ENCODE data around the gene SOX21. TPM values are rescaled to one million over a fixed set of nuclear protein-coding genes. Genes with fewer than 3 reads are reported as not detected.

SOX21 gene
- total and polyA plus RNA-seq, 2 of the 8 experiments (the other 6 are each of a cell fraction or from before 2014, with no cell fraction given) = 3.9 TPM

DNA sequence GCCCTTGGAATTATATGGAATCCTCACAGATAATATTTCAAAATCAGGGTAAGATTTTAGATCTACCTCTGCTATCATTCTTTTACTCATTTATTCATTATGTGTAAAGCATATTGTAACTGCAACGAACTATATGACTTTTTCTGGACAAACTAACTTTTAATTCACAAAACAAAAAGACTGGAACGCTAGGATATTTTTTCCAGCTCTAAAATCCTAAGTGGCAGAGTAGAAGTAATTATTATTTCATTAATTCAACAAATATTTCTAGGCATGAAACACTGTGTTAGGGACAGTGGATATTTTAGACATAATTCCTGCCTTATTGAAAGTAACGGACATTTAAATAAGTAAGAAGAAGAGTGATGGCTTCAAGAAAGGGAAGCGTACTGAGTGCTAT, 26.9 kb upstream of the SOX21 start:
- Histone ChIP-seq H3K79me2 (ENCODE audit: control insufficient read depth in 1 of 2, insufficient read depth in 2 of 2, low read length in 2 of 2) (no peaks in the 10 kb centered on the region), H3K36me3 (ENCODE audit: control insufficient read depth in 2 of 4, insufficient read depth in 4 of 4, low read length in 3 of 4) (no peaks in the 10 kb centered on the region), H2BK120ac (replicated peaks; ENCODE audit: low read depth, low read length) (no peak overlapping the region), H3K56ac (replicated peaks; ENCODE audit: insufficient read length, low read depth, low read length) (no peak overlapping the region), H3K23me2 (ENCODE audit: low read depth, low read length) (no peaks in the 10 kb centered on the region), H2BK12ac (ENCODE audit: low read depth, low read length) (no peak overlapping the region), H2BK5ac (ENCODE audit: low read depth, low read length) (no peak overlapping the region), H4K5ac (ENCODE audit: insufficient read length, low read depth, low read length) (no peak overlapping the region), H2AFZ (ENCODE audit: low read length) (no peak overlapping the region), H3K27me3 (replicated peaks in 1 of 4; ENCODE audit: control insufficient read depth in 3 of 4, extremely low read depth in 1 of 4, insufficient read depth in 3 of 4, low read length in 3 of 4) (no peaks in the 10 kb centered on the region), H3K4me1 (replicated peaks in 1 of 4; ENCODE audit: control insufficient read depth in 3 of 4, insufficient read depth in 4 of 4, low read length in 3 of 4) (no peaks in the 10 kb centered on the region), H3K4me2 (ENCODE audit: insufficient read depth in 1 of 2, low read depth in 2 of 2, low read length in 2 of 2) (no peak overlapping the region), H3K18ac (ENCODE audit: extremely low read depth, low read length) (no peak overlapping the region), H3K79me1 (ENCODE audit: low read depth, low read length) (no peaks in the 10 kb centered on the region), H3K27ac (ENCODE audit: low read depth, low read length) (no peak overlapping the region), H4K91ac (replicated peaks; ENCODE audit: insufficient read length, low read length) (no peak overlapping the region), H3K9me3 (ENCODE audit: insufficient read depth in 2 of 2, low read depth in 1 of 2, low read length in 1 of 2) (no peaks in the 10 kb centered on the region), H3K9ac (replicated peaks in 1 of 4; ENCODE audit: extremely low read depth in 1 of 4, low read depth in 3 of 4, low read length in 3 of 4) (no peak overlapping the region), H2BK15ac (ENCODE audit: low read length) (no peak overlapping the region), H3K14ac (ENCODE audit: insufficient read length) (no peak overlapping the region), H2BK20ac (ENCODE audit: low read length) (no peak overlapping the region), H4K20me1 (replicated peaks in 1 of 2; ENCODE audit: control insufficient read depth in 1 of 2, insufficient read depth in 2 of 2, low read length in 2 of 2) (no peaks in the 10 kb centered on the region), H3K4me3 (ENCODE audit: extremely low read depth in 1 of 4, insufficient read depth in 2 of 4, low read depth in 3 of 4, low read length in 4 of 4) (no peak overlapping the region), H3K23ac (ENCODE audit: insufficient read length) (no peak overlapping the region), H3K4ac (replicated peaks; ENCODE audit: insufficient read length, low read depth, low read length) (no peak overlapping the region), H4K8ac (ENCODE audit: extremely low read depth, insufficient read depth, low read length) (no peak overlapping the region), H2AK5ac (ENCODE audit: low read depth, low read length) (no peak overlapping the region)
- 95% methylated on average over 4 of the region's 4 CpGs; no CpG with 5 or more reads in 1 of the 2 experiments for WGBS, 2 experiments (ENCODE audit: extremely low coverage in 1 of 2, insufficient coverage in 1 of 2, insufficient read length in 1 of 2, insufficient replicate concordance in 2 of 2, low coverage in 1 of 2, low lambda C conversion rate in 2 of 2, missing lambda C conversion rate in 1 of 2)
- FAIRE-seq (no peak), DNase-seq (ENCODE audit: low read depth in 1 of 2, low spot score in 2 of 2) (no peak)
- ChIA-PET CTCF (ENCODE audit: partially characterized antibody) (interaction anchor here (1.1 to 1.5 kb wide), 2 partner anchors 11 to 22 kb away, joined by 3 to 6 read pairs; no protein-coding TSS in a partner anchor), POLR2A (ENCODE audit: partially characterized antibody) (no interaction called here)
- no peak for TF ChIP-seq JUN (IDR thresholded peaks at IDR 0.05; ENCODE audit: low read depth, low read length)
- TF ChIP-seq, protein P1, sequence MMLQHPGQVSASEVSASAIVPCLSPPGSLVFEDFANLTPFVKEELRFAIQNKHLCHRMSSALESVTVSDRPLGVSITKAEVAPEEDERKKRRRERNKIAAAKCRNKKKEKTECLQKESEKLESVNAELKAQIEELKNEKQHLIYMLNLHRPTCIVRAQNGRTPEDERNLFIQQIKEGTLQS (IDR thresholded peaks at IDR 0.05; ENCODE audit: insufficient read depth, low read depth, low read length) = no peak
- no peak for TF ChIP-seq KDM1A (IDR thresholded peaks at IDR 0.05; ENCODE audit: borderline replicate concordance, low read length)
- TF ChIP-seq SUZ12 (IDR thresholded peaks at IDR 0.05; ENCODE audit: low read length) = no peak
